Subcutaneous adipose tissue (tissue), 4 donors: ENCODE measurements around the gene HTATSF1. TPM values are rescaled to one million over a fixed set of nuclear protein-coding genes. Genes with fewer than 3 reads are reported as not detected.

Experiments
- CTCF ChIP-seq: fragments of 450-650 bp; IDR thresholded peaks from one replicate; pipeline ENCODE4 v1.5.1; 2016; ENCODE audit warnings: low read depth, mild to moderate bottlenecking, control low read depth, antibody characterized with exemption, moderate library complexity
- total RNA-seq, 4 donors: library from RNA; depleted of rRNA; stranded (reverse); fragments of >200 nt; gene quantifications; one replicate each; pipeline ENCODE4 v1.1.0, GENCODE V29; 2016

HTATSF1 gene
- total RNA-seq, 4 donors from 2014 or later, result 38.6 to 99.8 (median 65.9) TPM

- TF ChIP-seq CTCF, result no peak
Observed at GRCh38 chrX:136528645-136529315, 31.4 kb downstream of the HTATSF1 start.

GRCh38 chrX:136529795-136530194, 32.4 kb downstream of the HTATSF1 start:
- no peak for TF ChIP-seq CTCF

GRCh38 chrX:136531951-136532350, 34.6 kb downstream of the HTATSF1 start, which contains the start of gene VGLL1:
Gene VGLL1, plus strand, starts transcription at chrX:136532215. Its CDS starts 3,806 bp downstream, at chrX:136536021.
- TF ChIP-seq CTCF, result no peak

GRCh38 chrX:136534131-136534530, 36.7 kb downstream of the HTATSF1 start:
- TF ChIP-seq CTCF, result no peak

- TF ChIP-seq CTCF, result no peak
Observed at GRCh38 chrX:136538811-136539210, 41.4 kb downstream of the HTATSF1 start.

- TF ChIP-seq CTCF, result no peak
Observed at GRCh38 chrX:136540226-136540625, 42.8 kb downstream of the HTATSF1 start.

GRCh38 chrX:136541294-136541693, 43.9 kb downstream of the HTATSF1 start:
- no peak for TF ChIP-seq CTCF
